GM23338 (cell line): ENCODE results near the gene BCKDHA. TPM values are rescaled to one million over a fixed set of nuclear protein-coding genes. Genes with fewer than 3 reads are reported as not detected.

Source experiments
- EZH2phosphoT487 ChIP-seq: fragments of 200-600 bp; sonication (generic); IDR thresholded peaks from one replicate; pipeline ENCODE4 v1.8.1; 2018; ENCODE audit warnings: antibody characterized with exemption; ENCODE audit not compliant: unreplicated experiment
- JUNB ChIP-seq: IDR thresholded peaks from one replicate; pipeline ENCODE4 v1.6.1; 2016; ENCODE audit warnings: antibody characterized with exemption; ENCODE audit not compliant: unreplicated experiment
- POLR2AphosphoS5 ChIP-seq: IDR thresholded peaks from 2 replicates; pipeline ENCODE4 v1.6.1; 2016; ENCODE audit warnings: antibody characterized with exemption, low read depth
- REST ChIP-seq: IDR thresholded peaks from one replicate; pipeline ENCODE4 v1.6.1; 2018; ENCODE audit warnings: antibody characterized with exemption; ENCODE audit not compliant: unreplicated experiment
- STAT1 ChIP-seq: IDR thresholded peaks from one replicate; pipeline ENCODE4 v1.6.1; 2016; ENCODE audit warnings: antibody characterized with exemption; ENCODE audit not compliant: unreplicated experiment
- ZNF331 ChIP-seq: fragments of 250-450 bp; sonication (Bioruptor Pico); IDR thresholded peaks from 2 replicates; pipeline ENCODE4 v1.5.0; 2020; ENCODE audit warnings: low read depth, mild to moderate bottlenecking, moderate library complexity
- ZNF462 ChIP-seq: fragments of 250-450 bp; sonication (Bioruptor Pico); IDR thresholded peaks from 2 replicates; pipeline ENCODE4 v1.5.0; 2020; ENCODE audit warnings: mild to moderate bottlenecking, moderate library complexity
- polyA plus RNA-seq: library from polyadenylated mRNA; unstranded; fragments of >200 nt; fragmentation: Nextera tagmentation; extraction: Ambion mirVana; gene quantifications from 2 replicates; pipeline ENCODE4 v1.2.1, GENCODE V29; 2016
- total RNA-seq: library from RNA; depleted of rRNA; stranded (reverse); fragments of >200 nt; shearing (Covaris generic); gene quantifications from 2 replicates; pipeline ENCODE4 v1.2.3, GENCODE V29; 2014

Gene BCKDHA
- total and polyA plus RNA-seq, 2 experiments from 2014 or later: 15.0 to 42.4 TPM

- TF ChIP-seq ZNF462 (CRISPR knock-in tag) (no peak), JUNB (no peak), POLR2AphosphoS5 (no peak), STAT1 (no peak), ZNF331 (CRISPR knock-in tag) (no peak), EZH2phosphoT487 (no peak), REST (no peak)
Observed at GRCh38 chr19:41413947-41414346, 16.3 kb downstream of the BCKDHA start (continued).
